IgD-negative memory B cell (primary cell): ENCODE data around the gene CELSR1. TPM values are rescaled to one million over a fixed set of nuclear protein-coding genes. Genes with fewer than 3 reads are reported as not detected.

ENCODE experiments used
- H3K27ac Mint-ChIP-seq, 3 donors: one replicate each; pipeline ENCODE4 v1.8.0; 2020 to 2022; ENCODE audit warnings: mild to moderate bottlenecking in 3 of 3, mixed read lengths in 3 of 3, moderate library complexity in 1 of 3
- H3K27me3 Mint-ChIP-seq: one replicate; pipeline ENCODE4 v1.8.0; 2021; ENCODE audit warnings: mixed read lengths
- H3K36me3 Mint-ChIP-seq: one replicate; pipeline ENCODE4 v1.8.0; 2020; ENCODE audit warnings: mild to moderate bottlenecking, mixed read lengths
- H3K4me1 Mint-ChIP-seq, 3 donors: one replicate each; pipeline ENCODE4 v1.8.0; 2020 to 2022; ENCODE audit warnings: mixed read lengths in 3 of 3, mild to moderate bottlenecking in 1 of 3
- H3K4me3 Mint-ChIP-seq, 4 donors: one replicate each; pipeline ENCODE4 v1.8.0; 2020 to 2022; ENCODE audit warnings: mild to moderate bottlenecking in 4 of 4, mixed read lengths in 4 of 4, moderate library complexity in 3 of 4
- H3K9me3 Mint-ChIP-seq, 3 donors: one replicate each; pipeline ENCODE4 v1.8.0; 2020 to 2021; ENCODE audit warnings: mixed read lengths in 3 of 3, mild to moderate bottlenecking in 1 of 3
- polyA plus RNA-seq: library from polyadenylated mRNA; unstranded; fragments of 300-500 nt; fragmentation: Illumina TruSeq; gene quantifications from one replicate; pipeline ENCODE4 v1.2.3, GENCODE V29; 2021

Gene CELSR1
- polyA plus RNA-seq, 1 donor from 2014 or later, result 5.2 TPM

DNA sequence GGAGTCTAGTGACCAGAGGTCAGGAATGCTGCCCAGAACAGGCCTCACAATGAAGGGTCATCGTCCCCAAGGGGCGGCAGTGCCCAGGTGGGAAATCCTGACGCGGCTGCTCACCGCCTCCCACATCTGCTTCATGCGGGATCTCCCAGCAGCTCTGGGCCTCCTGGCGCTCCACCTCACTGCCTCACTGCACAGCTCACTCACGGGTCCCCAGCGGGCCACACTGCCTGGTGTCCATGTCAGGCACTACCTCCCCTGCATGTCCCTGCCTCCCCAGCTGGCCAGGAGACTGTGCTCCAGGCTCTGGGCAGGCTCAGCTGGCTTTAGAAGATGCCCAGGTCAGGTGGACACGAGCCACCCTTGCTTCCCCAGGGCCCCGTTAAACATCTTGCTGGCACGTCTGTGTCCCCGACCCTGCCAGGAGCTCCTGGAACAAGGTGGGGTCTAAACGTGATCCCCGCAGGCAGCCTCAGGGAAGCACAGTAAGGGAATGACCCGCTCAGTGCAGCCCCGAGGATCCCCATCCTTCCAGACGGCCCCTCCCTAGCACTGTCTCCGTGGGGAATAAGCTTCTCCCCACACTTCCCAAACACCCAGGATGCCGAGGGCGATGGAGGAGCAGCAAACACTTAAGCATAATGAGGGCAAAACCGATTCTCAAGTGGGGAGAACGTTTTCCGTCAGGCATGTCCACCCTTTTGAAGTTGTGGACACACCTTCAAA, 108.7 kb downstream of the CELSR1 start:
- peaks cover 15 to 22% (median 15%) of the 10 kb centered on the region in 3 donors for H3K4me1 Mint-ChIP-seq
- H3K36me3 Mint-ChIP-seq, result peaks cover 10% of the 10 kb centered on the region
- H3K9me3 Mint-ChIP-seq, result peaks cover 0 to 2% (median 0%) of the 10 kb centered on the region in 3 donors
- no peak overlapping the region for H3K4me3 Mint-ChIP-seq
- peaks cover 1% of the 10 kb centered on the region for H3K27me3 Mint-ChIP-seq
- no peak overlapping the region for H3K27ac Mint-ChIP-seq

GRCh38 chr22:46428171-46428570, 109.2 kb downstream of the CELSR1 start:
- Mint-ChIP-seq H3K4me1 (peaks cover 10 to 22% (median 14%) of the 10 kb centered on the region in 3 donors), H3K27ac (no peak overlapping the region), H3K4me3 (peak overlapping the region in 1 of 4 donors; percentile 12), H3K9me3 (peaks cover 0 to 2% (median 0%) of the 10 kb centered on the region in 3 donors), H3K27me3 (peaks cover 1% of the 10 kb centered on the region), H3K36me3 (peaks cover 10% of the 10 kb centered on the region)

DNA sequence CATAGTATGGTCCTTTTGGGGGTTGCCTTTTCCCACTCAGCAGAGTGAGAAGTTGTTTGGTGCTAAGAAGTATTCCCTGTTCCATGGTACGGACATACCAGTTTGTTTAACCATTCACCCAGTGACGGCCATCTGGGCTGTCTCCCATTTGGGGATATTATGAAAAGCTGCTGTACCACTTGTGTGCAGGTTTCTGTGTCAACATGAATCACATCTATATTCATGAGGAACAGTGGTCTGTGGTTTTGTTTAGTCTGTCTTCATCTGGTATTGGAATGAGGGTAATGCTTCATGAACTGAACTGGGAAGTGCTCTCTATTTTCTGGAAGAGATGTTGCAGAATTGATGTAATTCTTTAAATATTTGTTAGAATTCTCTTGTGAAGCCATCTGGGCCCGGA, 112.4 kb downstream of the CELSR1 start:
- Mint-ChIP-seq H3K4me3 (no peak overlapping the region), H3K4me1 (peaks cover 11 to 18% (median 16%) of the 10 kb centered on the region in 3 donors), H3K27ac (peak overlapping the region; percentile 4 to 88 (median 18)), H3K9me3 (peaks cover 0 to 2% (median 0%) of the 10 kb centered on the region in 3 donors), H3K36me3 (peaks cover 8% of the 10 kb centered on the region), H3K27me3 (peaks cover 1% of the 10 kb centered on the region)

DNA sequence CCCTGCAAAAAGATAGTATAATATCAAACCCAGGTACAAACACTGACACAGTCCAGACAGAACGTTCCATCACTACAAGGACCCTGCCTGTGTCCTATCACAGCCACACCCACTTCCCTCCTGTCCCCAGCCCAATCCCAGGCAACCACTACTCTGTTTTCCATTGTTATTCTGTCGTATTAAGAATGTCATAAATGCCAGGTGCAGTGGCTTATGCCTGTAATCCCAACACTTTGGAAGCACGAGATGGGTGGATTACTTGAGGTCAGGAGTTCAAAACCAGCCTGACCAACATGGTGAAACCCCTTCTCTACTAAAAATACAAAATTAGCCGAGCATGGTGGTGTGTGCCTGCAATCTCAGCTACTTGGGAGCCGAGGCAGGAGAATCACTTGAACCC, 112.9 kb downstream of the CELSR1 start:
- peak overlapping the region; percentile 16 to 88 (median 41) for H3K27ac Mint-ChIP-seq

GRCh38 chr22:46422896-46423295, 114.5 kb downstream of the CELSR1 start:
- peak overlapping the region in 1 of 3 donors; percentile 76 for H3K27ac Mint-ChIP-seq
- H3K36me3 Mint-ChIP-seq, result peaks cover 5% of the 10 kb centered on the region
- H3K4me1 Mint-ChIP-seq, result peaks cover 11 to 19% (median 16%) of the 10 kb centered on the region in 3 donors
- H3K27me3 Mint-ChIP-seq, result peaks cover 1% of the 10 kb centered on the region
- H3K4me3 Mint-ChIP-seq, result peak overlapping the region in 1 of 4 donors; percentile 88
- peaks cover 0 to 2% (median 0%) of the 10 kb centered on the region in 3 donors for H3K9me3 Mint-ChIP-seq

More for the DNA sequence above, 112.9 kb downstream of the CELSR1 start:
- H3K36me3 Mint-ChIP-seq, result peaks cover 5% of the 10 kb centered on the region
- H3K9me3 Mint-ChIP-seq, result peaks cover 0 to 2% (median 0%) of the 10 kb centered on the region in 3 donors
- no peak overlapping the region for H3K4me3 Mint-ChIP-seq
- H3K27me3 Mint-ChIP-seq, result peaks cover 1% of the 10 kb centered on the region
- peaks cover 11 to 18% (median 16%) of the 10 kb centered on the region in 3 donors for H3K4me1 Mint-ChIP-seq

- no peaks in the 10 kb centered on the region for H3K27me3 Mint-ChIP-seq
- H3K27ac Mint-ChIP-seq, result peak overlapping the region in 1 of 3 donors; percentile 92
- peaks cover 8 to 17% (median 16%) of the 10 kb centered on the region in 3 donors for H3K4me1 Mint-ChIP-seq
- peaks cover 0 to 2% (median 0%) of the 10 kb centered on the region in 3 donors for H3K9me3 Mint-ChIP-seq
- peaks cover 5% of the 10 kb centered on the region for H3K36me3 Mint-ChIP-seq
- peak overlapping the region in 3 of 4 donors; percentile 57 to 80 (median 66) for H3K4me3 Mint-ChIP-seq
Observed at GRCh38 chr22:46421267-46421666, 116.2 kb downstream of the CELSR1 start.

- H3K4me1 Mint-ChIP-seq, result peaks cover 8 to 14% (median 9%) of the 10 kb centered on the region in 3 donors
- H3K36me3 Mint-ChIP-seq, result peaks cover 3% of the 10 kb centered on the region
- H3K27ac Mint-ChIP-seq, result no peak overlapping the region
- no peak overlapping the region for H3K4me3 Mint-ChIP-seq
- no peaks in the 10 kb centered on the region for H3K27me3 Mint-ChIP-seq
- H3K9me3 Mint-ChIP-seq, result no peaks in the 10 kb centered on the region
Observed at GRCh38 chr22:46419754-46420571, 117.5 kb downstream of the CELSR1 start.

DNA sequence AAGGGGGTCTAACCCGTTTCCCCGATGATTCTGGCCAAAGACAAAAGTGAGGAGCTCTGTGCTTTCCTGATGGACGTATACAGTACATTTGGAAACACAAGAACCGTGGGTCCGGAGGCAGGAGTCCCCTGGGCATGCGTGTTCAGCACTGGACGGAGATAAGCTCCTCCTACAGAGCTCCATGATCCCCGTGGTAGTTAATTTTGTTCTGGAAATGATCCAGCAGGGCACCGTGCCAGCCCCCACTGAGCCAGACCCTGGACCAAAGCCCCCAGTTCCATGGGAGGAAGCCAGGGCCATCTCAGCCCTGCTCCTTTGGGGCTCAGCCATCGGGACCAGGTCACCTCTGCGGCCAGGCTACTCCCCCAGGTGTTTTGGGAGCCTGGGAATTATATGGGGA, 118.6 kb downstream of the CELSR1 start:
- Mint-ChIP-seq H3K9me3 (no peaks in the 10 kb centered on the region), H3K27ac (peak overlapping the region in 1 of 3 donors; percentile 35), H3K4me3 (no peak overlapping the region), H3K27me3 (no peaks in the 10 kb centered on the region), H3K4me1 (peaks cover 10 to 16% (median 12%) of the 10 kb centered on the region in 3 donors), H3K36me3 (no peaks in the 10 kb centered on the region)

- Mint-ChIP-seq H3K27me3 (no peaks in the 10 kb centered on the region), H3K4me1 (peaks cover 12 to 15% (median 13%) of the 10 kb centered on the region in 3 donors), H3K4me3 (no peak overlapping the region), H3K27ac (peak overlapping the region in 2 of 3 donors; percentile 73 to 74), H3K36me3 (no peaks in the 10 kb centered on the region), H3K9me3 (no peaks in the 10 kb centered on the region)
Observed at GRCh38 chr22:46417769-46418168, 119.7 kb downstream of the CELSR1 start.

- H3K27me3 Mint-ChIP-seq, result no peaks in the 10 kb centered on the region
- H3K4me3 Mint-ChIP-seq, result no peak overlapping the region
- no peaks in the 10 kb centered on the region for H3K9me3 Mint-ChIP-seq
- H3K4me1 Mint-ChIP-seq, result peaks cover 12 to 13% (median 12%) of the 10 kb centered on the region in 3 donors
- peak overlapping the region in 1 of 3 donors; percentile 74 for H3K27ac Mint-ChIP-seq
- no peaks in the 10 kb centered on the region for H3K36me3 Mint-ChIP-seq
Observed at GRCh38 chr22:46416891-46417580, 120.4 kb downstream of the CELSR1 start.

- Mint-ChIP-seq H3K36me3 (no peaks in the 10 kb centered on the region), H3K27ac (no peak overlapping the region), H3K4me1 (peaks cover 9 to 13% (median 12%) of the 10 kb centered on the region in 3 donors), H3K27me3 (no peaks in the 10 kb centered on the region), H3K9me3 (no peaks in the 10 kb centered on the region), H3K4me3 (no peak overlapping the region)
Observed at GRCh38 chr22:46416520-46416871, 120.9 kb downstream of the CELSR1 start.

- Mint-ChIP-seq H3K27me3 (no peaks in the 10 kb centered on the region), H3K4me1 (peaks cover 5 to 10% (median 7%) of the 10 kb centered on the region in 3 donors), H3K27ac (peak overlapping the region in 2 of 3 donors; percentile 33 to 53), H3K9me3 (no peaks in the 10 kb centered on the region), H3K4me3 (peak overlapping the region in 1 of 4 donors; percentile 17), H3K36me3 (no peaks in the 10 kb centered on the region)
Observed at GRCh38 chr22:46415776-46416519, 121.5 kb downstream of the CELSR1 start.

GRCh38 chr22:46414704-46415103, 122.7 kb downstream of the CELSR1 start:
- H3K27ac Mint-ChIP-seq, result peak overlapping the region in 2 of 3 donors; percentile 80 to 96
- H3K9me3 Mint-ChIP-seq, result no peaks in the 10 kb centered on the region
- no peaks in the 10 kb centered on the region for H3K27me3 Mint-ChIP-seq
- H3K4me1 Mint-ChIP-seq, result peaks cover 5 to 10% (median 6%) of the 10 kb centered on the region in 3 donors
- peaks cover 2% of the 10 kb centered on the region for H3K36me3 Mint-ChIP-seq
- H3K4me3 Mint-ChIP-seq, result peak overlapping the region; percentile 52 to 77 (median 60)
